Fibroblast of lung (primary cell): Measurements from ENCODE around the gene CCDC201. TPM values are rescaled to one million over a fixed set of nuclear protein-coding genes. Genes with fewer than 3 reads are reported as not detected.

Source experiments
- DNase-seq, 2 donors: peaks; one replicate each; pipeline versions ENCODE4 v3.0.0 to v3.0.0-alpha.2; 2010; ENCODE audit warnings: low read depth in 2 of 2
- H2AFZ ChIP-seq: 2 replicates; pipeline ENCODE4 v1.5.1; 2012; ENCODE audit warnings: low read length, control low read depth, inconsistent platforms
- H3K27ac ChIP-seq: 2 replicates; pipeline ENCODE4 v1.5.1; 2011; ENCODE audit warnings: low read length, control low read depth; ENCODE audit not compliant: insufficient read depth
- H3K27me3 ChIP-seq: 2 replicates; pipeline ENCODE4 v1.5.1; 2011; ENCODE audit warnings: mild to moderate bottlenecking, low read length; ENCODE audit not compliant: control insufficient read depth, insufficient read depth
- H3K36me3 ChIP-seq: 2 replicates; pipeline ENCODE4 v1.5.1; 2011; ENCODE audit warnings: low read length; ENCODE audit not compliant: control insufficient read depth, insufficient read depth
- H3K4me1 ChIP-seq: 2 replicates; pipeline ENCODE4 v1.5.1; 2011; ENCODE audit warnings: low read length; ENCODE audit not compliant: control insufficient read depth, insufficient read depth; ENCODE audit errors: extremely low read depth
- H3K4me2 ChIP-seq: 2 replicates; pipeline ENCODE4 v1.5.1; 2011; ENCODE audit warnings: low read length, control low read depth; ENCODE audit not compliant: insufficient read depth; ENCODE audit errors: extremely low read depth
- H3K4me3 ChIP-seq, 4 experiments: fragments of 200-600 bp in 1 of 4; sonication (generic) in 1 of 4; replicated peaks in 1 of 4; 2 replicates each; pipeline ENCODE4 v1.5.1; 2011 to 2016; ENCODE audit warnings: low read length in 4 of 4, low read depth in 3 of 4, mild to moderate bottlenecking in 3 of 4, control low read depth in 2 of 4, inconsistent platforms in 1 of 4, mixed read lengths in 1 of 4; ENCODE audit not compliant: insufficient read depth in 1 of 4; ENCODE audit errors: control extremely low read depth in 1 of 4
- H3K79me2 ChIP-seq: 2 replicates; pipeline ENCODE4 v1.5.1; 2012; ENCODE audit warnings: mild to moderate bottlenecking, low read length, inconsistent platforms; ENCODE audit not compliant: control insufficient read depth, insufficient read depth
- H3K9ac ChIP-seq: 2 replicates; pipeline ENCODE4 v1.5.1; 2011; ENCODE audit warnings: mild to moderate bottlenecking, low read length, control low read depth; ENCODE audit not compliant: insufficient read depth
- H3K9me3 ChIP-seq: 2 replicates; pipeline ENCODE4 v1.5.1; 2012; ENCODE audit warnings: low read depth, low read length; ENCODE audit not compliant: control insufficient read depth, insufficient read depth
- H4K20me1 ChIP-seq: 2 replicates; pipeline ENCODE4 v1.5.1; 2011; ENCODE audit warnings: low read length; ENCODE audit not compliant: control insufficient read depth, insufficient read depth; ENCODE audit errors: extremely low read depth
- CTCF ChIP-seq, 2 donors: IDR thresholded peaks in 1 of 2; conservative IDR thresholded peaks in 1 of 2; 1 replicate in 1 of 2; 2 replicates in 1 of 2; pipeline ENCODE4 v1.5.1; 2011 to 2012; ENCODE audit warnings: low read length in 2 of 2, control low read depth in 1 of 2, inconsistent platforms in 1 of 2, low read depth in 1 of 2, mild to moderate bottlenecking in 1 of 2
- EZH2 ChIP-seq: IDR thresholded peaks from 2 replicates; pipeline ENCODE4 v1.5.1; 2012; ENCODE audit warnings: low read length, control low read depth, mild to moderate bottlenecking; ENCODE audit errors: missing control alignments
- polyA plus RNA-seq, 2 donors: library from polyadenylated mRNA; depleted of rRNA in 1 of 2; stranded (reverse) in 1 of 2; unstranded in 1 of 2; fragments of >200 nt; gene quantifications; 2 replicates each; pipeline ENCODE4 v1.2.1, GENCODE V29; 2011 to 2012; ENCODE audit warnings: missing spikeins in 1 of 2
- total RNA-seq: library from RNA; depleted of rRNA; stranded (reverse); fragments of >200 nt; gene quantifications from 2 replicates; pipeline ENCODE4 v1.2.1, GENCODE V29; 2014

The CCDC201 gene
- total and polyA plus RNA-seq, 2 donors (not counting 1 experiment from before 2014, with no cell fraction given) = not detected

GRCh38 chr7:45897042-45897690 is 24.3 kb upstream of the CCDC201 start:
- DNase-seq = peak; percentile 55 to 91
- H3K36me3 ChIP-seq = no peaks in the 10 kb centered on the region
- no peak overlapping the region for H3K4me2 ChIP-seq
- no peak for TF ChIP-seq CTCF (conservative IDR thresholded peaks at IDR 0.05 in 1 of 2, IDR thresholded peaks at IDR 0.05 in 1 of 2; ENCODE audit: low read depth in 1 of 2, low read length in 2 of 2)
- TF ChIP-seq EZH2 = no peak
- H4K20me1 ChIP-seq = no peaks in the 10 kb centered on the region
- no peak overlapping the region for H3K9ac ChIP-seq
- H3K4me1 ChIP-seq = no peaks in the 10 kb centered on the region
- no peak overlapping the region for H2AFZ ChIP-seq
- H3K4me3 ChIP-seq = no peak overlapping the region
- no peaks in the 10 kb centered on the region for H3K9me3 ChIP-seq
- H3K27ac ChIP-seq = no peak overlapping the region
- H3K27me3 ChIP-seq = peaks cover 11% of the 10 kb centered on the region
- no peaks in the 10 kb centered on the region for H3K79me2 ChIP-seq

GRCh38 chr7:45894665-45895062 is 21.8 kb upstream of the CCDC201 start:
- no peak overlapping the region for H3K4me3 ChIP-seq
- TF ChIP-seq CTCF (conservative IDR thresholded peaks at IDR 0.05 in 1 of 2, IDR thresholded peaks at IDR 0.05 in 1 of 2; ENCODE audit: low read depth in 1 of 2, low read length in 2 of 2) (no peak), EZH2 (no peak)
- H3K79me2 ChIP-seq = no peaks in the 10 kb centered on the region
- no peaks in the 10 kb centered on the region for H4K20me1 ChIP-seq
- H3K36me3 ChIP-seq = no peaks in the 10 kb centered on the region
- H3K9ac ChIP-seq = no peak overlapping the region
- no peak for DNase-seq
- H3K27me3 ChIP-seq = peaks cover 16% of the 10 kb centered on the region
- no peaks in the 10 kb centered on the region for H3K4me1 ChIP-seq
- no peaks in the 10 kb centered on the region for H3K9me3 ChIP-seq
- no peak overlapping the region for H3K4me2 ChIP-seq
- H2AFZ ChIP-seq = no peak overlapping the region
- H3K27ac ChIP-seq = no peak overlapping the region

GRCh38 chr7:45893996-45894664 is 21.2 kb upstream of the CCDC201 start:
- DNase-seq = no peak
- no peaks in the 10 kb centered on the region for H3K36me3 ChIP-seq
- H3K9ac ChIP-seq = no peak overlapping the region
- no peaks in the 10 kb centered on the region for H3K4me1 ChIP-seq
- H3K4me3 ChIP-seq = no peak overlapping the region
- H4K20me1 ChIP-seq = no peaks in the 10 kb centered on the region
- TF ChIP-seq EZH2 = no peak
- TF ChIP-seq CTCF (conservative IDR thresholded peaks at IDR 0.05 in 1 of 2, IDR thresholded peaks at IDR 0.05 in 1 of 2; ENCODE audit: low read depth in 1 of 2, low read length in 2 of 2) = no peak
- no peaks in the 10 kb centered on the region for H3K79me2 ChIP-seq
- H3K27ac ChIP-seq = no peak overlapping the region
- no peak overlapping the region for H3K4me2 ChIP-seq
- no peak overlapping the region for H2AFZ ChIP-seq
- H3K27me3 ChIP-seq = peaks cover 22% of the 10 kb centered on the region
- no peaks in the 10 kb centered on the region for H3K9me3 ChIP-seq
